GM12801 (cell line): ENCODE measurements around the gene CA10.

ENCODE experiments used
- TF ChIP-seq, protein P1 (sequence below): IDR thresholded peaks from one replicate; pipeline ENCODE4 v1.5.1; 2011; ENCODE audit warnings: control low read depth; ENCODE audit not compliant: insufficient read length; ENCODE audit errors: extremely low read depth

The CA10 gene

DNA sequence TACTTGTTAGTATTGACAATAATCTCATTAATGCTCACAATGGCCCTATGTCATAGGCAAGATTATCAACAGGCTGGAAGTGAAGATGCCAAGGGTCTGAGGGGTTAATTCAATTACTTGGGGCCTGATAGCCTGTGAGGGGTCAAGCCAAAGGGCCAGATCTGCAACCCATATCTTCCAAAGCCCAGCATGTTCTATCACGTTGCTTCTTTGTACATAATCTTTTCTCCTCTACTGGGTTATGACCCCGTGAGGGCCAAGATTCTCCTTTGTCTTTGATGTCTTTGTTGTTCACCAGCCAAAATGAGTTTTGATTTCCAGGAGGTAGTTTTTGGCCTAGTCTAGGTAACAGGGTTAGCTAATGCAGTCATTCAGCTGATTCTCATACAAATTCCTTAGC is 551.0 kb downstream of the CA10 start:
- TF ChIP-seq, protein P1, sequence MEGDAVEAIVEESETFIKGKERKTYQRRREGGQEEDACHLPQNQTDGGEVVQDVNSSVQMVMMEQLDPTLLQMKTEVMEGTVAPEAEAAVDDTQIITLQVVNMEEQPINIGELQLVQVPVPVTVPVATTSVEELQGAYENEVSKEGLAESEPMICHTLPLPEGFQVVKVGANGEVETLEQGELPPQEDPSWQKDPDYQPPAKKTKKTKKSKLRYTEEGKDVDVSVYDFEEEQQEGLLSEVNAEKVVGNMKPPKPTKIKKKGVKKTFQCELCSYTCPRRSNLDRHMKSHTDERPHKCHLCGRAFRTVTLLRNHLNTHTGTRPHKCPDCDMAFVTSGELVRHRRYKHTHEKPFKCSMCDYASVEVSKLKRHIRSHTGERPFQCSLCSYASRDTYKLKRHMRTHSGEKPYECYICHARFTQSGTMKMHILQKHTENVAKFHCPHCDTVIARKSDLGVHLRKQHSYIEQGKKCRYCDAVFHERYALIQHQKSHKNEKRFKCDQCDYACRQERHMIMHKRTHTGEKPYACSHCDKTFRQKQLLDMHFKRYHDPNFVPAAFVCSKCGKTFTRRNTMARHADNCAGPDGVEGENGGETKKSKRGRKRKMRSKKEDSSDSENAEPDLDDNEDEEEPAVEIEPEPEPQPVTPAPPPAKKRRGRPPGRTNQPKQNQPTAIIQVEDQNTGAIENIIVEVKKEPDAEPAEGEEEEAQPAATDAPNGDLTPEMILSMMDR, result no peak

DNA sequence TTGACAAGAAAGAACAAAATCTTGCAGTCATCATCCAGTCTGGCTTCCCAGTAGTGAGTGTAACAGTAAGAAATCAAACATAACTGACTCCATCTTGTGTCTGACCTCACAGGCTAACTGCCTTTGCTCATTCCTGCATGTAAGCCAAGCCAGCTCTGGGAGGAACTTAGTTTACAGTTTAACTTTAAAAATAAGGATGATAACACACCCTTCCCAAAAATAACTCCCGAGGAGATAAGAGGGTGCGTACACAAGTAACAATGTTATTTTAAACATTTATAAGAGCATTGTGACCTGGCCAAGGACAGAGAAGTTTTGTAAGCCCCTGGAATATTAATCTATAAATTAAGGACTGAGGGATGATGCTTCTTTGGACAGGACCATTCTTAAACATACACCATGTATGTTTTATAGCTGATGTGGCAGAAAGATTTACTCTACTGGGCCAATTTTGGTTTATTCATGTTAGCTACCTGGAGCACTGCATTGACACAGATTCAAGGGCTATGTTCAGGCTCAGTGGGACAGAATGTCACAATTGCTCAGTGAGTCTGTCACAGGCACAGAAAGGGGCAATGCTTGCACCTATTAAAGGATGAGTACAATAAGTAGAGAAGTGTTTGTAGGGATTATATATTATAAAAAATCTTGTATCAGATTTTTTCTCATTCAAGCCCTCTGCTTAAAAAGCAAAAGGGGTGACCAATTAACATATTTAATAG is 554.1 kb downstream of the CA10 start:
- TF ChIP-seq, protein P1, result no peak

DNA sequence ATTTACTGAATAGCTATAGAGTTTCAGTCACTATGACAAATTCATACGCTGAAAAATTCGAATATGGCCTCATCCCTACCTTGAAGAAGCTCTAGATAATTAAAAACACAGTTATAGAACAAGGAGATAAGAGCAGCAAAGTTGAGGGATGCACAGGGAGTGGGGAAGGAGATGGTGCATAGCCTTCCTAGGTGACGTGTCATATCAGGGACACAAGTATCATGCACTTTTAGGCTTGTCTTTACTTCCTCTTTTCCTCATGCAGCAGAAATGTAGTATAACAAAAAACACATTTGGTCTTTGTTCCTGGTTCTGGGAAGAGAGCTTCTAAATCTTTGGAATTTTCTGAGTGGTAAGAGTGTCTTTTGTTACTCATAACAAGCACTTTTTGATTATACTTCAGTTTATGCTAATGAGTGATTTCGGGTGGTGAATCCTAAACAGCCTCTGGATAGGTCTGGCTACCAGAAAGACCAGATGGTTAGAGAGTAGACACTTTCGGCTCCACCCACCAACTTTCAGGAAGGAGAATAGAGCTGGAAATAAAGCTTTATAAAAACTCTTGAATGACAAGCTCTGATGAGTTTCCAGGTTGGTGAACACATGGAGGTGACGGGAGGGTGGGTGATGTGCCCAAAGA is 556.8 kb downstream of the CA10 start:
- TF ChIP-seq, protein P1, result no peak

DNA sequence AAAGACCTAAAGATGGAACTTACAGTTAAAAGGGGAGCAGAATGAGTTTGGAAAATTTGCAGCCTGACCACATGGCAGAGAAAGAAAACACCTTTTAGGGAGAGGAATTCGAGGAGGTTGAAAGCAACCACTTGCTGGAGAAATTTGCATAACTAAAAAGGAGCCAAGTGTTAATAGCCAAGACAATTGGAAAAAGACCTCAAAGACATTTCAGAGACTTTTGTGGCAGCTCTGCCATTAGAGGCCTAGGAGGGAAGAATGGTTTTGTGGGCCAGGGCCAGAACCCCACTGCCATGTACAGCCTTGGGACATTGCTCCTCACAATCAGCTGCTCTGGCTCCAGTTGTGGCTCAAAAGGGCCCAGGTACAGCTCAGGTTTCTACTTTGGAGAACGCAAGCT is 559.7 kb downstream of the CA10 start:
- TF ChIP-seq, protein P1, result no peak

DNA sequence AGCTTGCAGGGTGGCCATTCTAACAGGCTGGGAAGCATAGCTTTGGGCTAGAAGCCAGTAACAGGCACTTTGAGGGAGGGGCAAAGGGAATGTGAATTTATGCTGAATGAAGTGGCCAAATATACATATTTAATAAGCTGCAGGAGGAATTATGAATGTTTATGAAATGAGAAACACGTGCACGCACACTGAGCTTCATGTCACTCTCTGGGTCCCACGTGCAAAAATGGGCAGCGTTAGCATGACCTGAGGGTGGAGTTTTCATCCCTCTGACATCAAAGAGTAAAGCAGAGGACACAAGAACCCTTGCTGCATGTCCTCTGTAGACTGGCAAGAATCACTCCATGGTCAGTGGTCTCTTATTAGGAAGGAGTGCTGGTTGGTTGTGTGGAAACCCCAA is 561.2 kb downstream of the CA10 start:
- TF ChIP-seq, protein P1, result no peak

DNA sequence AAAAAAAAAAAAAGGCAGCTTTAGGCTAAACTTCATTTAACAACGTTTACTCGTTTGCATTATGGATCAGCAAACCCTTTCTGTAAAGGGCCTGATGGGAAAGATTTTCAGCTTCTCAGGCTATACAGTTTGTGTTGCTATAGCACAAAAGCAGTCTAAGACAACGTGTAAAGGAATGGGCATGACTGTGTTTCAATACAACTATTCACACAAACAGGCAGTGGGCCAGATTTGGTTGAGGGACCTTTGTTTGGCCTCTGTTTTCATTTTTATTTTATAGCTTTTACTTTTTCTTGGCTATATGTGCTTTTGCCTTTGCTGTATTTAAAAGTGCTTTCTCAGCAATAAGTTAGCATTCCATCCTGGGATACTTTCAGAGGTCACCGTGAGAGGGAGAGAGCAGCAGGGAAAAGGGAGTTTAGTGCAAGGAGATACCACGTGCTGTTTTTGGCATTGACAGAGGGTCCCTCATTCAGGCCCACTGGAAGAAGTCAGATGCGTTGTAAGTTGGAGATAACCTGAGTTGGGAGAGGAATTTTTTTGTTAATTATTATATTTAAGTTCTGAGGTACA is 562.6 kb downstream of the CA10 start:
- TF ChIP-seq, protein P1, result no peak

DNA sequence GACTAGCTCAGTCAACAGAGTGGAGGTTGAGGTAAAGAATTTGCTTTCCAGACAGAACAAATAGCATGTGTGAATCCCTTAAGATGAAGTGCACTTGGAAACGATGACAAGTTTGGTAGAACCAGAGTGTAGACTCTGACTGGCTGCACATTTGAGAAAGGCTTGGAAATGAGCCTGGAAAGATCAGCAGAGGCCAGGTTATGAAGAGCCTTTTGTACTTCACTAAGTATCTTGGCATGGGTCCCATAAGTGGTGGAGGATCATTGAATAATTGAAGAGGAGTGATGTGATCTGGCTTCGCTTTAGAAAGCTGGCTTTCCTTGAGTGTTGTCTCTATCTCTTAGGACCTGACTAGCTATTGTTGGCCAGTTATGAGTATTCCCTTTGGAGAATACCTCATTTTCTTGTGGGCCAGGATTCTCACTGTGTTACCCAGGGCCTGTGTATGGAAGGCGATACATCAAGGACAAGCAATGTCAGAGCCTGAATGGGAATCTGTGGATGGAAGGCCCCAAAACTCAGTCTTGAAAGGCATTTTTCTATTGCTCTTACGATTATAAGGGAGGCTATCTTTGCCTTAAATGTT is 568.4 kb downstream of the CA10 start:
- TF ChIP-seq, protein P1, result no peak
